ENCODE results near the gene TBXAS1. TPM values are rescaled to one million over a fixed set of nuclear protein-coding genes. Genes with fewer than 3 reads are reported as not detected.

TBXAS1 gene
- total and polyA plus RNA-seq, 2 of the 8 experiments (the other 6 are each of a cell fraction or from before 2014, with no cell fraction given) = 0.86 to 2.1 TPM

- H3K27me3 ChIP-seq (replicated peaks in 1 of 4; ENCODE audit: control insufficient read depth in 3 of 4, extremely low read depth in 1 of 4, insufficient read depth in 3 of 4, low read length in 3 of 4) = no peaks in the 10 kb centered on the region
- no peak overlapping the region for H3K23ac ChIP-seq (ENCODE audit: insufficient read length)
- H2BK5ac ChIP-seq (ENCODE audit: low read depth, low read length) = no peak overlapping the region
- H4K91ac ChIP-seq (replicated peaks; ENCODE audit: insufficient read length, low read length) = no peak overlapping the region
- ChIA-PET CTCF (ENCODE audit: partially characterized antibody) (interaction anchor here (0.7 to 1.1 kb wide), 3 partner anchors 11 to 199 kb away, joined by 3 to 4 read pairs (median 4); no protein-coding TSS in a partner anchor), POLR2A (ENCODE audit: partially characterized antibody) (interaction anchor here (0.6 kb wide), 1 partner anchor 110 kb away, joined by 5 read pairs; no protein-coding TSS in a partner anchor)
- FAIRE-seq (no peak), DNase-seq (ENCODE audit: low read depth in 1 of 2, low spot score in 2 of 2) (no peak)
- no peaks in the 10 kb centered on the region for H3K4me1 ChIP-seq (replicated peaks in 1 of 4; ENCODE audit: control insufficient read depth in 3 of 4, insufficient read depth in 4 of 4, low read length in 3 of 4)
- H3K4ac ChIP-seq (replicated peaks; ENCODE audit: insufficient read length, low read depth, low read length) = no peak overlapping the region
- H3K27ac ChIP-seq (ENCODE audit: low read depth, low read length) = no peak overlapping the region
- H4K8ac ChIP-seq (ENCODE audit: extremely low read depth, insufficient read depth, low read length) = no peak overlapping the region
- H3K56ac ChIP-seq (replicated peaks; ENCODE audit: insufficient read length, low read depth, low read length) = no peak overlapping the region
- no peak overlapping the region for H2BK12ac ChIP-seq (ENCODE audit: low read depth, low read length)
- no peak overlapping the region for H2BK15ac ChIP-seq (ENCODE audit: low read length)
- no peak overlapping the region for H2AFZ ChIP-seq (ENCODE audit: low read length)
- no peak overlapping the region for H3K9ac ChIP-seq (replicated peaks in 1 of 4; ENCODE audit: extremely low read depth in 1 of 4, low read depth in 3 of 4, low read length in 3 of 4)
- H3K9me3 ChIP-seq (ENCODE audit: insufficient read depth in 2 of 2, low read depth in 1 of 2, low read length in 1 of 2) = peaks cover 16 to 19% of the 10 kb centered on the region in 2 experiments
- H3K36me3 ChIP-seq (ENCODE audit: control insufficient read depth in 2 of 4, insufficient read depth in 4 of 4, low read length in 3 of 4) = no peaks in the 10 kb centered on the region
- H4K20me1 ChIP-seq (replicated peaks in 1 of 2; ENCODE audit: control insufficient read depth in 1 of 2, insufficient read depth in 2 of 2, low read length in 2 of 2) = no peaks in the 10 kb centered on the region
- H3K79me1 ChIP-seq (ENCODE audit: low read depth, low read length) = no peaks in the 10 kb centered on the region
- no peak overlapping the region for H4K5ac ChIP-seq (ENCODE audit: insufficient read length, low read depth, low read length)
- no peak overlapping the region for H3K4me3 ChIP-seq (ENCODE audit: extremely low read depth in 1 of 4, insufficient read depth in 2 of 4, low read depth in 3 of 4, low read length in 4 of 4)
- no peak overlapping the region for H3K4me2 ChIP-seq (ENCODE audit: insufficient read depth in 1 of 2, low read depth in 2 of 2, low read length in 2 of 2)
- no peak overlapping the region for H3K14ac ChIP-seq (ENCODE audit: insufficient read length)
- H3K23me2 ChIP-seq (ENCODE audit: low read depth, low read length) = no peaks in the 10 kb centered on the region
- H2BK20ac ChIP-seq (ENCODE audit: low read length) = no peak overlapping the region
- no peak overlapping the region for H2BK120ac ChIP-seq (replicated peaks; ENCODE audit: low read depth, low read length)
- H3K18ac ChIP-seq (ENCODE audit: extremely low read depth, low read length) = no peak overlapping the region
- no peak overlapping the region for H2AK5ac ChIP-seq (ENCODE audit: low read depth, low read length)
- no peaks in the 10 kb centered on the region for H3K79me2 ChIP-seq (ENCODE audit: control insufficient read depth in 1 of 2, insufficient read depth in 2 of 2, low read length in 2 of 2)
- 86% methylated on average over 3 of the region's 3 CpGs; no CpG with 5 or more reads in 1 of the 2 experiments for WGBS, 2 experiments (ENCODE audit: extremely low coverage in 1 of 2, insufficient coverage in 1 of 2, insufficient read length in 1 of 2, insufficient replicate concordance in 2 of 2, low coverage in 1 of 2, low lambda C conversion rate in 2 of 2, missing lambda C conversion rate in 1 of 2)
- no peak for TF ChIP-seq MAFK (IDR thresholded peaks at IDR 0.05; ENCODE audit: low read depth, low read length)
- no peak for TF ChIP-seq TAF7 (optimal IDR thresholded peaks at IDR 0.05; ENCODE audit: borderline replicate concordance, low read depth, low read length)
- TF ChIP-seq GTF2F1 (IDR thresholded peaks at IDR 0.05; ENCODE audit: borderline replicate concordance, low read depth, low read length) = no peak
- no peak for TF ChIP-seq RNF2 (IDR thresholded peaks at IDR 0.05; ENCODE audit: borderline replicate concordance, low read depth, low read length, missing control alignments, poor library complexity, severe bottlenecking)
- TF ChIP-seq TBP (IDR thresholded peaks at IDR 0.05; ENCODE audit: low read depth, low read length) = no peak
- no peak for TF ChIP-seq NANOG (IDR thresholded peaks at IDR 0.05; ENCODE audit: insufficient read depth, low read depth, low read length, poor library complexity, severe bottlenecking)
- no peak for TF ChIP-seq KDM4A (IDR thresholded peaks at IDR 0.05; ENCODE audit: low read depth, low read length, severe bottlenecking)
- TF ChIP-seq ZNF274 (IDR thresholded peaks at IDR 0.05; ENCODE audit: borderline replicate concordance, extremely low read depth, low read length) = no peak
- no peak for TF ChIP-seq RFX5 (IDR thresholded peaks at IDR 0.05; ENCODE audit: borderline replicate concordance, low read depth, low read length)
- TF ChIP-seq SIN3A (conservative IDR thresholded peaks at IDR 0.05 in 1 of 2, IDR thresholded peaks at IDR 0.05 in 1 of 2; ENCODE audit: low read depth in 1 of 2, low read length in 2 of 2) = no peak
- TF ChIP-seq TAF1 (IDR thresholded peaks at IDR 0.05; ENCODE audit: low read depth, low read length) = no peak
- TF ChIP-seq TCF12 (IDR thresholded peaks at IDR 0.05; ENCODE audit: low read depth, low read length) = no peak
These were observed 22.1 kb upstream of the TBXAS1 start for GRCh38 chr7:139807009-139807408.

Measured in H1 (cell line).